Caco-2 (cell line): ENCODE data around the gene RELCH. TPM values are rescaled to one million over a fixed set of nuclear protein-coding genes. Genes with fewer than 3 reads are reported as not detected.

Experiments used
- BruUV-seq: library from RNA; stranded (reverse); fragments of 400-500 nt; replicated peaks from 2 replicates; lab custom pipeline; 2021; lab: Mats Ljungman, UMichigan
- CTCF ChIA-PET: fragments of 300-600 bp; sonication (Branson Sonifier 250); formaldehyde crosslinking; loops from one replicate; lab custom pipeline; 2022; ENCODE audit warnings: antibody characterized with exemption; lab: Charles Lee
- POLR2A ChIA-PET: fragments of 300-600 bp; sonication (Branson Sonifier 250); formaldehyde crosslinking; loops from one replicate; lab custom pipeline; 2022; ENCODE audit warnings: antibody characterized with exemption; lab: Charles Lee
- DNase-seq, 2 experiments: peaks; one replicate each; pipeline versions ENCODE4 v3.0.0 to v3.0.0-alpha.2; 2020 to 2022
- H3K27me3 ChIP-seq: replicated peaks from 2 replicates; pipeline ENCODE4 v1.6.0; 2011; ENCODE audit warnings: low read length; ENCODE audit not compliant: control insufficient read depth, insufficient read depth
- H3K36me3 ChIP-seq: 2 replicates; pipeline ENCODE4 v1.5.1; 2011; ENCODE audit warnings: low read length; ENCODE audit not compliant: control insufficient read depth, insufficient read depth
- H3K4me1 ChIP-seq: fragments of 250-450 bp; sonication (Bioruptor Pico); 2 replicates; pipeline ENCODE4 v1.5.1; 2020; ENCODE audit warnings: mild to moderate bottlenecking
- H3K4me3 ChIP-seq: 2 replicates; pipeline ENCODE4 v1.5.1; 2011; ENCODE audit warnings: low read depth, mild to moderate bottlenecking, control low read depth, low read length
- H3K9me3 ChIP-seq: fragments of 250-450 bp; sonication (Bioruptor Pico); 2 replicates; pipeline ENCODE4 v1.5.1; 2020; ENCODE audit warnings: mild to moderate bottlenecking, moderate library complexity
- H3K27ac Mint-ChIP-seq: one replicate; pipeline ENCODE4 v1.8.0; 2022; ENCODE audit warnings: mixed read lengths; ENCODE audit not compliant: unreplicated experiment
- H3K27me3 Mint-ChIP-seq: one replicate; pipeline ENCODE4 v1.8.0; 2022; ENCODE audit warnings: mixed read lengths; ENCODE audit not compliant: insufficient read depth, unreplicated experiment
- H3K36me3 Mint-ChIP-seq: one replicate; pipeline ENCODE4 v1.8.0; 2022; ENCODE audit warnings: mild to moderate bottlenecking, mixed read lengths; ENCODE audit not compliant: insufficient read depth, unreplicated experiment
- H3K4me1 Mint-ChIP-seq: one replicate; pipeline ENCODE4 v1.8.0; 2022; ENCODE audit warnings: low read depth, mixed read lengths; ENCODE audit not compliant: unreplicated experiment
- H3K4me3 Mint-ChIP-seq: one replicate; pipeline ENCODE4 v1.8.0; 2022; ENCODE audit warnings: mild to moderate bottlenecking, moderate library complexity, mixed read lengths; ENCODE audit not compliant: unreplicated experiment
- H3K9me3 Mint-ChIP-seq: one replicate; pipeline ENCODE4 v1.8.0; 2022; ENCODE audit warnings: mixed read lengths; ENCODE audit not compliant: unreplicated experiment
- intact Hi-C: fragments of 100-400 bp; cut with micrococcal nuclease; formaldehyde crosslinking; loops from one replicate; pipeline ENCODE4 v1.10.0; 2022; ENCODE audit not compliant: unreplicated experiment
- total RNA-seq: library from RNA; stranded (reverse); gene quantifications from 2 replicates; pipeline ENCODE4 v1.2.3, GENCODE V29; 2022
- TF ChIP-seq, protein P1 (sequence below), 2 experiments: fragments of 200-600 bp in 1 of 2; IDR thresholded peaks; 1 replicate in 1 of 2; 2 replicates in 1 of 2; pipeline versions ENCODE4 v1.5.1 to v1.8.0; 2011 to 2022; ENCODE audit warnings: antibody characterized with exemption in 1 of 2, control low read depth in 1 of 2, inconsistent platforms in 1 of 2, low read depth in 1 of 2, low read length in 1 of 2, mild to moderate bottlenecking in 1 of 2, moderate library complexity in 1 of 2; ENCODE audit not compliant: insufficient read depth in 1 of 2, severe bottlenecking in 1 of 2, unreplicated experiment in 1 of 2

The RELCH gene
- total RNA-seq, 1 experiment from 2014 or later, result 16.8 TPM

DNA sequence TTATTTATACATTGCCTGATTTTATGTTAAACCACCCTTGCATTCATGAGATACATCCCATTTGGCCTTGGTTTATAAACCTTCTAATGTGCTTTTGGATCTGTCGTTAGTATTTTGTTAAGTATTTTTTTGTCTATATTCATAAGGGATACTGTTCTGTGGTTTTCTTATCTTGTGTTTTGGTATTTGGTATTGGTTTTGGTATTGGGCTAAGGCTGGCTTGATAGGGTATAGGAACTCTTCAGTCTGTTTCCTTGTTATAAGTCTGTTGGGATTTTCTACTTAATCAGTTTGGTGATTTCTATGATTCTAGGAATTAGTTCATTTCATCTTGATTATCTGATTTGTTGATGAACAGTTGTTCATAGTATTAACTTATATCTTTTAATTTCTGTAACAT lies 49.2 kb downstream of the RELCH start:
- Mint-ChIP-seq H3K9me3 (no peaks in the 10 kb centered on the region), H3K27ac (no peak overlapping the region), H3K27me3 (no peaks in the 10 kb centered on the region), H3K36me3 (peaks cover 4% of the 10 kb centered on the region), H3K4me3 (no peak overlapping the region), H3K4me1 (no peaks in the 10 kb centered on the region)
- intact Hi-C loops, result no loop called here
- no TSS peak for BruUV-seq
- no peaks in the 10 kb centered on the region for H3K4me1 ChIP-seq
- TF ChIP-seq, protein P1, sequence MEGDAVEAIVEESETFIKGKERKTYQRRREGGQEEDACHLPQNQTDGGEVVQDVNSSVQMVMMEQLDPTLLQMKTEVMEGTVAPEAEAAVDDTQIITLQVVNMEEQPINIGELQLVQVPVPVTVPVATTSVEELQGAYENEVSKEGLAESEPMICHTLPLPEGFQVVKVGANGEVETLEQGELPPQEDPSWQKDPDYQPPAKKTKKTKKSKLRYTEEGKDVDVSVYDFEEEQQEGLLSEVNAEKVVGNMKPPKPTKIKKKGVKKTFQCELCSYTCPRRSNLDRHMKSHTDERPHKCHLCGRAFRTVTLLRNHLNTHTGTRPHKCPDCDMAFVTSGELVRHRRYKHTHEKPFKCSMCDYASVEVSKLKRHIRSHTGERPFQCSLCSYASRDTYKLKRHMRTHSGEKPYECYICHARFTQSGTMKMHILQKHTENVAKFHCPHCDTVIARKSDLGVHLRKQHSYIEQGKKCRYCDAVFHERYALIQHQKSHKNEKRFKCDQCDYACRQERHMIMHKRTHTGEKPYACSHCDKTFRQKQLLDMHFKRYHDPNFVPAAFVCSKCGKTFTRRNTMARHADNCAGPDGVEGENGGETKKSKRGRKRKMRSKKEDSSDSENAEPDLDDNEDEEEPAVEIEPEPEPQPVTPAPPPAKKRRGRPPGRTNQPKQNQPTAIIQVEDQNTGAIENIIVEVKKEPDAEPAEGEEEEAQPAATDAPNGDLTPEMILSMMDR (IDR thresholded peaks at IDR 0.05; ENCODE audit: insufficient read depth in 1 of 2, low read depth in 1 of 2, low read length in 1 of 2, severe bottlenecking in 1 of 2, unreplicated experiment in 1 of 2), result no peak
- H3K9me3 ChIP-seq, result no peaks in the 10 kb centered on the region
- POLR2A ChIA-PET, result no interaction called here
- no peaks in the 10 kb centered on the region for H3K36me3 ChIP-seq
- CTCF ChIA-PET, result no interaction called here
- H3K4me3 ChIP-seq, result no peak overlapping the region
- no peak for DNase-seq
- H3K27me3 ChIP-seq, result no peaks in the 10 kb centered on the region

DNA sequence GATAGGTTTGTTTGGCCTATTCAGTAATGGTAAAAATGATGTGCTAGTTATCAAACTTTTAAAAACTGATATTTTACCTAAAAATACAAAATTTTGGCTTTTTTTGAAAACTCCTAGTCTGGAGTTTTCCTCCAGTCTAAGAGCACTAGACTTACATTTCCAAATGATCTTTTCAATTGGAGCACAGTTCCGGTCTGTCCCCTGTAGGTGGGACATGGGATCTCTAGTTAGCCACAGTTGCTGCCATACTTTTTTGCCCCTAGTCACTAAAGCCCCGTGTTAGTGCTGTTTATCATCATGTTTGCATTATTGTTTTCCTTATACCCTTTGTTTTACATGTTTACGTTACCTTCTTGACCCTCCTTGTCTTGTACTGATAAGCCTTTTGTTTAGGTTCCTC lies 52.4 kb downstream of the RELCH start:
- BruUV-seq, result no TSS peak
- Histone ChIP-seq H3K4me1 (no peaks in the 10 kb centered on the region), H3K4me3 (no peak overlapping the region), H3K9me3 (no peaks in the 10 kb centered on the region), H3K36me3 (no peaks in the 10 kb centered on the region), H3K27me3 (no peaks in the 10 kb centered on the region)
- TF ChIP-seq, protein P1 (IDR thresholded peaks at IDR 0.05; ENCODE audit: insufficient read depth in 1 of 2, low read depth in 1 of 2, low read length in 1 of 2, severe bottlenecking in 1 of 2, unreplicated experiment in 1 of 2), result no peak
- Mint-ChIP-seq H3K27ac (no peak overlapping the region), H3K4me3 (no peak overlapping the region), H3K9me3 (no peaks in the 10 kb centered on the region), H3K4me1 (no peaks in the 10 kb centered on the region), H3K27me3 (no peaks in the 10 kb centered on the region), H3K36me3 (peaks cover 4% of the 10 kb centered on the region)
- ChIA-PET POLR2A (no interaction called here), CTCF (no interaction called here)
- DNase-seq, result no peak
- intact Hi-C loops, result no loop called here

DNA sequence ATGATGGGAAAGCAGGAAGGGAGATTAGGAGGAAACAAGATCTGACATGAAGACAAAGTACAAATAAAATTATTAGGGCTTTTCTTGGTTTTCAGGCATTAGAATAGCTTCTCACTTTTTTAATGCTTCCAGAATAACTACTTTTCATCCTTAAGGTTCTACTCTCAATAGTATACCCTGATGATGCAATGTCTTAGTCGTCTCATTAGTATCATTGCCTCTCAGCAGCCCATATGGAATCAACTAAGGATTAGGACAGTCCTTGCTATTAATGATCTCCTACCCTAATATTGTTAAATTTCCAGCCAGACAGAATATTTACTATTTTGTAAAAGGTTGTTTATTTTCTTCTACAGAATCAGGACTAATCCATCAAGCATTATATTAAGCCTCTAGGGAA lies 55.9 kb downstream of the RELCH start:
- TF ChIP-seq, protein P1 (IDR thresholded peaks at IDR 0.05; ENCODE audit: insufficient read depth in 1 of 2, low read depth in 1 of 2, low read length in 1 of 2, severe bottlenecking in 1 of 2, unreplicated experiment in 1 of 2), result no peak
- POLR2A ChIA-PET, result no interaction called here
- Histone ChIP-seq H3K36me3 (no peaks in the 10 kb centered on the region), H3K9me3 (no peaks in the 10 kb centered on the region), H3K27me3 (no peaks in the 10 kb centered on the region), H3K4me1 (no peaks in the 10 kb centered on the region), H3K4me3 (no peak overlapping the region)
- H3K9me3 Mint-ChIP-seq, result no peaks in the 10 kb centered on the region
- H3K27ac Mint-ChIP-seq, result no peak overlapping the region
- no peak overlapping the region for H3K4me3 Mint-ChIP-seq
- no peaks in the 10 kb centered on the region for H3K27me3 Mint-ChIP-seq
- intact Hi-C loops, result no loop called here
- no TSS peak for BruUV-seq
- no peak for DNase-seq
- no peaks in the 10 kb centered on the region for H3K4me1 Mint-ChIP-seq
- H3K36me3 Mint-ChIP-seq, result peaks cover 4% of the 10 kb centered on the region
- CTCF ChIA-PET, result no interaction called here
